Measurements from ENCODE around the gene PITRM1. TPM values are rescaled to one million over a fixed set of nuclear protein-coding genes. Genes with fewer than 3 reads are reported as not detected.

The PITRM1 gene
- polyA plus RNA-seq, 1 donor (not counting 4 experiments of a cell fraction or from before 2014, with no cell fraction given) = 47.2 TPM

DNA sequence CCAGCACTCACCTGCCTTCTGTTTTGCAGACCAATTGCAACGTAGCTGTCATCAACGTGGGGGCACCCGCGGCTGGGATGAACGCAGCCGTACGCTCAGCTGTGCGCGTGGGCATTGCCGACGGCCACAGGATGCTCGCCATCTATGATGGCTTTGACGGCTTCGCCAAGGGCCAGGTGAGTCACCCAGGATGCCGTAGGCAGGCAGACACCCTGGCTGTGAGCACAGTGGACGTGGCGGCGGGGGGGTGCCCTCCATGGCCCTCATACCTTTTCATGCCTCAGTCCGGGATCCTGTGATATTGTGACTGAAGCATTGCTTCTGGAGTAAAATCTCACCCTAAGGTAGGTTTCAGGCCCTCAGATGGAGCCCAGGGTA, 59.2 kb downstream of the PITRM1 start:
- FAIRE-seq = no peak
- H3K36me3 ChIP-seq (ENCODE audit: control insufficient read depth in 2 of 2, extremely low read depth in 1 of 2, insufficient read depth in 2 of 2, low read length in 2 of 2) = peaks cover 53 to 75% of the 10 kb centered on the region in 2 experiments
- TF ChIP-seq EZH2 (IDR thresholded peaks at IDR 0.05; ENCODE audit: low read length) (no peak), CTCF (optimal IDR thresholded peaks at IDR 0.05 in 1 of 3, IDR thresholded peaks at IDR 0.05 in 1 of 3, conservative IDR thresholded peaks at IDR 0.05 in 1 of 3; ENCODE audit: extremely low read depth in 1 of 3, insufficient read depth in 2 of 3, low read length in 3 of 3) (no peak)

GRCh38 chr10:3111621-3112163, 60.9 kb downstream of the PITRM1 start:
- Histone ChIP-seq H3K79me2 (ENCODE audit: control insufficient read depth, insufficient read depth, low read length) (peaks cover 22% of the 10 kb centered on the region), H3K27ac (ENCODE audit: control insufficient read depth, insufficient read depth, low read length) (no peak overlapping the region), H3K36me3 (ENCODE audit: control insufficient read depth in 2 of 2, extremely low read depth in 1 of 2, insufficient read depth in 2 of 2, low read length in 2 of 2) (peaks cover 41 to 63% of the 10 kb centered on the region in 2 experiments), H3K9ac (ENCODE audit: control insufficient read depth, extremely low read depth, insufficient read depth, low read length) (no peak overlapping the region), H3K4me3 (ENCODE audit: control insufficient read depth in 2 of 3, extremely low read depth in 1 of 3, insufficient read depth in 2 of 3, low read depth in 1 of 3, low read length in 3 of 3) (no peak overlapping the region), H3K9me1 (ENCODE audit: control insufficient read depth, extremely low read depth, insufficient read depth, low read length) (peaks cover 3% of the 10 kb centered on the region), H4K20me1 (ENCODE audit: control insufficient read depth, extremely low read depth, insufficient read depth, low read length) (no peaks in the 10 kb centered on the region), H3K9me3 (ENCODE audit: control insufficient read depth, low read depth, low read length) (no peaks in the 10 kb centered on the region), H3K4me2 (ENCODE audit: control insufficient read depth, extremely low read depth, insufficient read depth, low read depth, low read length) (no peak overlapping the region), H3K27me3 (ENCODE audit: control insufficient read depth, extremely low read depth, insufficient read depth, low read length) (no peaks in the 10 kb centered on the region), H3K4me1 (ENCODE audit: control insufficient read depth, extremely low read depth, insufficient read depth, low read length) (peaks cover 27% of the 10 kb centered on the region), H2AFZ (ENCODE audit: control insufficient read depth, low read length) (no peak overlapping the region)
- FAIRE-seq (no peak), DNase-seq (ENCODE audit: low read depth, low spot score) (no peak)
- dilution Hi-C loops (cut with MboI; ENCODE audit: extremely low pct_ligation_motif_present, low sequenced_read_pairs) = no loop called here
- TF ChIP-seq EZH2 (IDR thresholded peaks at IDR 0.05; ENCODE audit: low read length) = no peak
- TF ChIP-seq CTCF (optimal IDR thresholded peaks at IDR 0.05 in 1 of 3, IDR thresholded peaks at IDR 0.05 in 1 of 3, conservative IDR thresholded peaks at IDR 0.05 in 1 of 3; ENCODE audit: extremely low read depth in 1 of 3, insufficient read depth in 2 of 3, low read length in 3 of 3) = no peak

More for the DNA sequence above, 59.2 kb downstream of the PITRM1 start:
- Histone ChIP-seq H3K9me3 (ENCODE audit: control insufficient read depth, low read depth, low read length) (no peaks in the 10 kb centered on the region), H2AFZ (ENCODE audit: control insufficient read depth, low read length) (no peak overlapping the region), H3K4me2 (ENCODE audit: control insufficient read depth, extremely low read depth, insufficient read depth, low read depth, low read length) (no peak overlapping the region), H3K79me2 (ENCODE audit: control insufficient read depth, insufficient read depth, low read length) (peaks cover 24% of the 10 kb centered on the region), H3K4me3 (ENCODE audit: control insufficient read depth in 2 of 3, extremely low read depth in 1 of 3, insufficient read depth in 2 of 3, low read depth in 1 of 3, low read length in 3 of 3) (no peak overlapping the region), H3K9ac (ENCODE audit: control insufficient read depth, extremely low read depth, insufficient read depth, low read length) (no peak overlapping the region), H3K4me1 (ENCODE audit: control insufficient read depth, extremely low read depth, insufficient read depth, low read length) (peaks cover 15% of the 10 kb centered on the region), H3K27ac (ENCODE audit: control insufficient read depth, insufficient read depth, low read length) (no peak overlapping the region), H3K27me3 (ENCODE audit: control insufficient read depth, extremely low read depth, insufficient read depth, low read length) (no peaks in the 10 kb centered on the region), H3K9me1 (ENCODE audit: control insufficient read depth, extremely low read depth, insufficient read depth, low read length) (peaks cover 3% of the 10 kb centered on the region), H4K20me1 (ENCODE audit: control insufficient read depth, extremely low read depth, insufficient read depth, low read length) (no peaks in the 10 kb centered on the region)
- no peak for DNase-seq (ENCODE audit: low read depth, low spot score)
- dilution Hi-C loops (cut with MboI; ENCODE audit: extremely low pct_ligation_motif_present, low sequenced_read_pairs) = no loop called here

All from keratinocyte (primary cell).